ENCODE data around the gene GALNT9.

DNA sequence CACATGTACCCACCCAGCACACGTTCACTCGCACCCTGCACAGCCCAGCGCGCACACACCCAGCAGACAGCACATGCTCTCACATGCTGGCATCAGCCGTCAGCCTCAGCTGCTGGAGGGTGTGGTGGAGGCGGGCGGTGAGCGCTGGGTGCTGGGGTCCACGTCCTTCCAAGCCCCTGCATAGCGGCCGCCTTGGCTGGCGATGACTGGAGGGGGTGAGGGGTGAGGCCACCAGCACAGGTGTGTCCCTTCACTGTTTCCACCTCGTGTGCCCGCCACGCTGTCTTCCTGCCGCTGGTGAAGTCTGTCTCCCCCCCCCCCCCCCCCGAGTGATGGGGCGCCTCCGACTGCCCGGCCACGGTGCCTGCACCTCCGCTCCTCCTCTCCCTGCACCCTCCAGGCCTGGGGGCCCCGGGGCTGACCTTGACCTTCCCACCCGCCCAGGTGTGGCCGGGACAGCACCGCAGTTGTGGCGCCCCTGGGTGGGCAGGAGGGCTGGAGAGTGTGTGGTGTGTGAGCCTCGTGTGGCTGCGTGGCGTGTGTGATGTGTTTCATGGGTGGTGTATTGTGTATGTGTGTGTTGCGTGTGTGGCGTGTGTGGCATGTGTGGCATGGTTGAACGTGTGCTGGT lies 147.7 kb downstream of the GALNT9 start:
- no peak for TF ChIP-seq POLR2A (IDR thresholded peaks at IDR 0.05)
- TF ChIP-seq EP300 (IDR thresholded peaks at IDR 0.05), result no peak
- TF ChIP-seq, protein P1, sequence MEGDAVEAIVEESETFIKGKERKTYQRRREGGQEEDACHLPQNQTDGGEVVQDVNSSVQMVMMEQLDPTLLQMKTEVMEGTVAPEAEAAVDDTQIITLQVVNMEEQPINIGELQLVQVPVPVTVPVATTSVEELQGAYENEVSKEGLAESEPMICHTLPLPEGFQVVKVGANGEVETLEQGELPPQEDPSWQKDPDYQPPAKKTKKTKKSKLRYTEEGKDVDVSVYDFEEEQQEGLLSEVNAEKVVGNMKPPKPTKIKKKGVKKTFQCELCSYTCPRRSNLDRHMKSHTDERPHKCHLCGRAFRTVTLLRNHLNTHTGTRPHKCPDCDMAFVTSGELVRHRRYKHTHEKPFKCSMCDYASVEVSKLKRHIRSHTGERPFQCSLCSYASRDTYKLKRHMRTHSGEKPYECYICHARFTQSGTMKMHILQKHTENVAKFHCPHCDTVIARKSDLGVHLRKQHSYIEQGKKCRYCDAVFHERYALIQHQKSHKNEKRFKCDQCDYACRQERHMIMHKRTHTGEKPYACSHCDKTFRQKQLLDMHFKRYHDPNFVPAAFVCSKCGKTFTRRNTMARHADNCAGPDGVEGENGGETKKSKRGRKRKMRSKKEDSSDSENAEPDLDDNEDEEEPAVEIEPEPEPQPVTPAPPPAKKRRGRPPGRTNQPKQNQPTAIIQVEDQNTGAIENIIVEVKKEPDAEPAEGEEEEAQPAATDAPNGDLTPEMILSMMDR (IDR thresholded peaks at IDR 0.05), result no peak
